Naive B cell (primary cell): Measurements from ENCODE around the gene SLC51A. TPM values are rescaled to one million over a fixed set of nuclear protein-coding genes. Genes with fewer than 3 reads are reported as not detected.
"Not testable (repeated sequence)": the region's sequence is repeated elsewhere in the genome, so short reads cannot be mapped to it uniquely, and the experiment has no call there.

Experiments
- ATAC-seq, 2 donors: fragments of 150-1000 bp; cut with Tn5 transposase; 2 replicates each; pipeline ENCODE4 v1.10.0; 2021; ENCODE audit warnings: low read depth in 2 of 2, mild to moderate bottlenecking in 2 of 2, moderate library complexity in 2 of 2
- DNase-seq: peaks from one replicate; pipeline ENCODE4 v3.0.0; 2022
- H3K27ac Mint-ChIP-seq, 6 donors: one replicate each; pipeline ENCODE4 v1.8.0; 2020 to 2022; ENCODE audit warnings: mild to moderate bottlenecking in 6 of 6, mixed read lengths in 6 of 6, moderate library complexity in 5 of 6, inconsistent platforms in 2 of 6
- H3K27me3 Mint-ChIP-seq, 3 donors: one replicate each; pipeline ENCODE4 v1.8.0; 2021 to 2022; ENCODE audit warnings: mixed read lengths in 3 of 3, mild to moderate bottlenecking in 1 of 3
- H3K36me3 Mint-ChIP-seq, 2 donors: one replicate each; pipeline ENCODE4 v1.8.0; 2020 to 2022; ENCODE audit warnings: mixed read lengths in 2 of 2, inconsistent platforms in 1 of 2, mild to moderate bottlenecking in 1 of 2
- H3K4me1 Mint-ChIP-seq, 3 donors: one replicate each; pipeline ENCODE4 v1.8.0; 2020 to 2022; ENCODE audit warnings: mixed read lengths in 3 of 3, inconsistent platforms in 1 of 3, mild to moderate bottlenecking in 1 of 3, moderate library complexity in 1 of 3
- H3K4me3 Mint-ChIP-seq, 8 donors: one replicate each; pipeline ENCODE4 v1.8.0; 2020 to 2022; ENCODE audit warnings: mild to moderate bottlenecking in 8 of 8, mixed read lengths in 8 of 8, moderate library complexity in 8 of 8, inconsistent platforms in 2 of 8
- H3K9me3 Mint-ChIP-seq, 7 donors: one replicate each; pipeline ENCODE4 v1.8.0; 2020 to 2022; ENCODE audit warnings: mixed read lengths in 7 of 7, mild to moderate bottlenecking in 5 of 7, inconsistent platforms in 2 of 7, moderate library complexity in 1 of 7
- polyA plus RNA-seq, 6 donors: library from polyadenylated mRNA; unstranded; fragments of 300-500 nt; fragmentation: Illumina TruSeq; gene quantifications; one replicate each; pipeline ENCODE4 v1.2.3, GENCODE V29; 2021; ENCODE audit warnings: low read depth in 6 of 6

SLC51A gene
- polyA plus RNA-seq, 6 donors from 2014 or later = 0.78 to 1.4 TPM; not detected in 4

GRCh38 chr3:196181127-196181546, 35.2 kb upstream of the SLC51A start:
- H3K9me3 Mint-ChIP-seq = no peaks in the 10 kb centered on the region
- H3K4me3 Mint-ChIP-seq = peak overlapping the region in 1 of 8 donors; percentile 40
- no peaks in the 10 kb centered on the region for H3K36me3 Mint-ChIP-seq
- H3K4me1 Mint-ChIP-seq = peaks cover 17 to 27% (median 19%) of the 10 kb centered on the region in 3 donors
- ATAC-seq (no peak), DNase-seq (no peak)
- H3K27ac Mint-ChIP-seq = no peak overlapping the region
- H3K27me3 Mint-ChIP-seq = no peaks in the 10 kb centered on the region

DNA sequence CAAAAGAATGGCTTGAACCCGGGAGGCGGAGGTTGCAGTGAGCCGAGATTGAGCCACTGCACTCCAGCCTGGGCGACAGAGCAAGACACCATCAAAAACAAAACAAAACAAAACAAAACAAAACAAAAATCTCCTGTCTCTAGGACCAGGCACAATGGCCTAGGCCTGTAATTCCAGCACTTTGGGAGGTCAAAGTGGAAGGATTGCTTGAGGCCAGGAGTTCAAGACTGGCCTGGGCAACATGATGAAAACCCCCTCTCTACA, 32.2 kb upstream of the SLC51A start:
- H3K27ac Mint-ChIP-seq = peak overlapping the region in 2 of 6 donors; percentile 47 to 49
- not testable (repeated sequence) for ATAC-seq, H3K4me3 Mint-ChIP-seq

DNA sequence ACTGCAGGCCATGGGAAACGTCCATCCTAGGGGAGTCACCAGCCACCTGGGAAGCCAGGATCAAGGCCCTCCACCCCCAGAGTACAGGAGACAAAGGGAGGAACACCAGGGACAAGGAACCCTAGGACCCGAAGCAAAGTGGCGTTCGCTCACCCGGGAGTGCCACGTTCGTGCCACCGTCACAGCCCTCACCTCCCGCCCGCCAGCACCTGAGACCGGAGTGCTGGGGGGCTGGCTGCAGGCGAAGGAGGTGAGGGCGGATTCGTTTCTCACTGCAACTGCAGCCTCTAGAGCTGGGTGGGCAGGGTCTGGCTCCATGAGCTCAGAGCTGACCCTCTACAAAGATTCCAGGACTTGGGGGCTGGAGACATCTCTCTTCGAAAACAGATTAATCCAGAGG, 31.5 kb upstream of the SLC51A start:
- no peaks in the 10 kb centered on the region for H3K36me3 Mint-ChIP-seq
- H3K9me3 Mint-ChIP-seq = no peaks in the 10 kb centered on the region
- H3K27ac Mint-ChIP-seq = peak overlapping the region in 1 of 6 donors; percentile 34
- no peak for ATAC-seq
- DNase-seq = no peak
- no peaks in the 10 kb centered on the region for H3K27me3 Mint-ChIP-seq
- peak overlapping the region in 1 of 8 donors; percentile 42 for H3K4me3 Mint-ChIP-seq
- H3K4me1 Mint-ChIP-seq = peaks cover 21 to 27% (median 22%) of the 10 kb centered on the region in 3 donors

More for the DNA sequence above, 32.2 kb upstream of the SLC51A start:
- DNase-seq, H3K27me3 Mint-ChIP-seq, H3K9me3 Mint-ChIP-seq, H3K36me3 Mint-ChIP-seq: not testable (repeated sequence)
- peaks cover 27 to 34% (median 30%) of the 10 kb centered on the region in 3 donors for H3K4me1 Mint-ChIP-seq

GRCh38 chr3:196186651-196187573, 29.4 kb upstream of the SLC51A start:
- Mint-ChIP-seq H3K27ac (peak overlapping the region; percentile 71 to 94 (median 85)), H3K27me3 (no peaks in the 10 kb centered on the region), H3K9me3 (no peaks in the 10 kb centered on the region), H3K36me3 (no peaks in the 10 kb centered on the region), H3K4me1 (peaks cover 22 to 33% (median 27%) of the 10 kb centered on the region in 3 donors), H3K4me3 (peak overlapping the region in 7 of 8 donors; percentile 61 to 87 (median 77))
- DNase-seq = peak; percentile 33
- peak; percentile 47 to 75 for ATAC-seq

DNA sequence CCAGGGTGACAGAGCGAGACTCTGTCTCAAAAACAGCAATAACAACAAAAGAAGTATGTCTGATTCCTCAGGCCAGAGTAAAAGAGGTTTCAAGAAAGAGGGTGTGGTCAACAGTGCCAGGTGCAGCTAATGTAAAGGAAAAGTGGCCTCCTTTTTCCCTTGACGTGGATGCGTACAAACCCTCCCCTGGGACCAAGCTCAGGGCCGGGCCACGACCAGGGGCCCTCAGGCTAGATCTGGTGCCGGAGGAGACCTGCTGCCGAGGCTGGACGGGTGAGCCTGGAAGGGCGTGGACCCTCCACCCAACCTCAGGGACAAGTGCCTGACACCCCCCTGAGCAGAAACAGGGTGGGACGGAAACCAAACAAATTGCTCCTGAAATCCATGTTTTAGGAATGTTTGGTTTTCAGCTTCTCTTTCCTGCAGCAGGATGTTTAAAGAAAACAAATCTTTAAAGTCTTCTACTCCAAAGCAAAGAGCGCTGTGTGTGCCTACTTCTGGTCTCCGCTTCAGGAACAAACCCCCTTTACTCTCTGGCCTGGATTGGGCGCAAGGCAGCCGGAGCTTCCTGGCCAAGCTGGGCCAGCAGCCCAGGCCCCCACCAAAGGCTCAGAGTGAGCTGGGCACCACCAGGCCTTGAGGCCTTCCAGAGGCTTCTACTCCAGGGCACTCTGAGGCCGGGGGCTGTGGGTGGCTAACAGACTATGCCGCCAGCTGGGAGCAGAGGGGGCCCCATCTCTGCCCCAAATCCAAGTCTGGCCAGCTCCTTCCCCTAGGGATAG, 26.6 kb upstream of the SLC51A start:
- DNase-seq (no peak), ATAC-seq (no peak)
- H3K4me3 Mint-ChIP-seq = peak overlapping the region in 1 of 8 donors; percentile 84
- H3K4me1 Mint-ChIP-seq = peaks cover 35 to 54% (median 41%) of the 10 kb centered on the region in 3 donors
- peak overlapping the region in 2 of 6 donors; percentile 38 to 98 for H3K27ac Mint-ChIP-seq
- H3K36me3 Mint-ChIP-seq = no peaks in the 10 kb centered on the region
- no peaks in the 10 kb centered on the region for H3K27me3 Mint-ChIP-seq
- H3K9me3 Mint-ChIP-seq = no peaks in the 10 kb centered on the region

DNA sequence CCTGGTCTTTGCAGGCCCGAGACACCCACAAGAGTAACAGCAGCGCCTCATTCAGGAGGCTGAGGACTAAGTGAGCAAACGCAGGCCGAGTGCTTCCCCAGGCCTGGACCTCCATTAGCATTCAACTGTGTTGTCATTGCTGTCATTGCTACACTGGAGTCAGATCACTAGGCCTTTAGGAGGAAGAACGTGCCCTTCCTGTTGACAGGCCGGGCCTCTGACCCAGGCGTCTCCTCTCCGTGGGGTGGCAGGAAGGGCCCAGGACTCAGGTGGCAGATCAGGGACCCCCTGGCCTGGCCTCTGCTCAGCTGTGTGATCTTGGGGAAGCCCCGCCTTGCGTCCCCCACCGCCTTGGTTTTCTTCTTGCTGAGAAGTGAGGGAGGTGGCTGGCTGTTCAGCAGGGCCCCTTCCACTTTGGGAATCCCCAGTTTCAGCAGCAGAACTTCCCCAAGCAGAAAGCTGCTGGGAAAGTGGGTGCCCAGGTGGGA, 24.3 kb upstream of the SLC51A start:
- peak; percentile 77 for DNase-seq
- Mint-ChIP-seq H3K4me1 (peaks cover 27 to 53% (median 31%) of the 10 kb centered on the region in 3 donors), H3K36me3 (no peaks in the 10 kb centered on the region), H3K27me3 (no peaks in the 10 kb centered on the region), H3K4me3 (peak overlapping the region in 7 of 8 donors; percentile 35 to 85 (median 71)), H3K27ac (peak overlapping the region; percentile 92 to 99 (median 98)), H3K9me3 (no peaks in the 10 kb centered on the region)
- peak; percentile 76 to 86 for ATAC-seq

- Mint-ChIP-seq H3K27ac (peak overlapping the region; percentile 92 to 99 (median 98)), H3K27me3 (no peaks in the 10 kb centered on the region), H3K36me3 (no peaks in the 10 kb centered on the region), H3K4me1 (peaks cover 26 to 51% (median 29%) of the 10 kb centered on the region in 3 donors), H3K4me3 (peak overlapping the region in 7 of 8 donors; percentile 47 to 85 (median 71)), H3K9me3 (no peaks in the 10 kb centered on the region)
- DNase-seq (no peak), ATAC-seq (peak; percentile 5 to 9)
These were observed 23.7 kb upstream of the SLC51A start for GRCh38 chr3:196192524-196193051.

GRCh38 chr3:196193133-196193735, 23.1 kb upstream of the SLC51A start:
- DNase-seq (no peak), ATAC-seq (no peak)
- Mint-ChIP-seq H3K4me1 (peaks cover 26 to 51% (median 29%) of the 10 kb centered on the region in 3 donors), H3K27ac (peak overlapping the region; percentile 92 to 99 (median 98)), H3K4me3 (peak overlapping the region in 4 of 8 donors; percentile 47 to 85 (median 77)), H3K36me3 (no peaks in the 10 kb centered on the region), H3K9me3 (no peaks in the 10 kb centered on the region), H3K27me3 (no peaks in the 10 kb centered on the region)

DNA sequence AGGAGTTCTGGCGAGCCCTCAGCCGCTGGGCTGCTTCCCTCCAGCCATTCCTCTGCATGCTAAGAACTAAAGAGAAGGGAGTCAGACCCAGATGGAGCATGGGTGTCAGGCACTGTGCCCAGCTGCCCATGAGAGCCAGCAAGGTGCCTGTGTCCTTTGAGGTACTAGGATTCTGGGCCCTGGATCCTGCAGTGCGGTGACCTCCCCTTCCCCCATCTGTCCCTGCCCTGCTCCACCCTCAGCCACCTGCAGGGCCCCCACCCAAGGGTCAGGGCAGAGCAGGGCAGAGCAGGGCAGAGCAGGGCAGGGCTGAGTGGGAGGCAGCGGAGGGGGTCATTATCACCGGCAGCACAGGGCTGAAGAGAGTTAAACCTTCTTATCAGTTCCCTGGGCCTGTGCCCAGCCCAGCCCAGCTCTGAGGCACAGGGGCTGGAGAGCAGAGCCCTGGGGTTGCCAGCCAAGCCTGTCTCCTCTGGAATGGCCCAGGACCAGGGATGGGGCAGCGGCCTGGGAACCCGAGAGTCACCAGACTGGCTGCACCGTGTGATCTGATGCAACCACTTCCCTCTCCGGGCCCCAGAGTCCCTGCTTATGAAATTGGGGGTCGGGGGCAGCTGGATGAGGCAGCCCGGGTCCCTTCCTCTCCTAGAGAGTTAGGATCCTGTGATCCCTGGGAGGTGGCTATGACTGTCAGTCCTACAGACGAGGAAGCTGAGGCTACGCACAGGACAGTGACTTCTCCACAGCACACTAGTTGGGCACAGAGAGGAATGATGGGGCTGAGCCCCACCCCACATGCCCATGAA, 22.4 kb upstream of the SLC51A start:
- DNase-seq (no peak), ATAC-seq (no peak)
- Mint-ChIP-seq H3K36me3 (no peaks in the 10 kb centered on the region), H3K4me1 (peaks cover 26 to 49% (median 29%) of the 10 kb centered on the region in 3 donors), H3K27ac (peak overlapping the region; percentile 51 to 99 (median 96)), H3K4me3 (peak overlapping the region in 1 of 8 donors; percentile 47), H3K27me3 (no peaks in the 10 kb centered on the region), H3K9me3 (no peaks in the 10 kb centered on the region)

- peak overlapping the region in 3 of 6 donors; percentile 14 to 98 (median 33) for H3K27ac Mint-ChIP-seq
- no peak for DNase-seq
- H3K4me1 Mint-ChIP-seq = peaks cover 22 to 46% (median 29%) of the 10 kb centered on the region in 3 donors
- no peak overlapping the region for H3K4me3 Mint-ChIP-seq
- no peak for ATAC-seq
- H3K9me3 Mint-ChIP-seq = no peaks in the 10 kb centered on the region
- no peaks in the 10 kb centered on the region for H3K27me3 Mint-ChIP-seq
- no peaks in the 10 kb centered on the region for H3K36me3 Mint-ChIP-seq
These were observed 21.8 kb upstream of the SLC51A start for GRCh38 chr3:196194542-196194915.

DNA sequence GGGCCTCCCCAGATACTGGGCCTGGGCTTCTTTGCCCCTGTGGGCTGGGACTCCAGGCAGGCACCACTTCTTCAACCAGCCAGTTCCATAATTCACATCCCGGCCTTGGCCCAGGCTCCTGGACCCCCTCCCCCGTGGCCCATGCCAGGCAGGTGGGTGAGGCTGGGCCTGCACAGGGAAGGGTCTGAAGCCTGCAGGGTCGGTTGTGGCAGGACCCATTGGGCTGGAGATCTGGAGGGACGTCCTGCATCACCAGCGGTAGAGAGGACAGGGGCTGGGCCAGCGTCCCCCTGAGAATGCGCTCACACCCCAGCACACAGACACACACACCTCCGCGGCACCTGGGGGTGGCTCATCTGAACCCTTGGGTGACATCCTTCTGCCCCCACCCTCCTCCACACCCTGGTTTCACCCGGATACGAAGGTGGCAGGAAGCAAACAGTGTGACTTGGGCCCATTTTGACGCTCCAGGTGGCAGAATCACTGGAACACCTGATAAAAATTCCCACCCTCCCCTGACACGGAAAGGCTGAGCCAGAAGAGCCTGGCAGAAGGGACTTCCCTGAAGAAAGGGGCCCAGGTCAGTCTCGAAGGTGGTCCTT, 20.6 kb upstream of the SLC51A start:
- Mint-ChIP-seq H3K27ac (peak overlapping the region in 2 of 6 donors; percentile 30 to 58), H3K27me3 (no peaks in the 10 kb centered on the region), H3K9me3 (no peaks in the 10 kb centered on the region), H3K36me3 (no peaks in the 10 kb centered on the region), H3K4me3 (peak overlapping the region in 1 of 8 donors; percentile 20), H3K4me1 (peaks cover 18 to 42% (median 25%) of the 10 kb centered on the region in 3 donors)
- DNase-seq (no peak), ATAC-seq (no peak)

- no peak for ATAC-seq
- no peak for DNase-seq
- H3K4me3 Mint-ChIP-seq = no peak overlapping the region
- H3K27ac Mint-ChIP-seq = no peak overlapping the region
- H3K9me3 Mint-ChIP-seq = no peaks in the 10 kb centered on the region
- H3K36me3 Mint-ChIP-seq = no peaks in the 10 kb centered on the region
- peaks cover 13 to 32% (median 16%) of the 10 kb centered on the region in 3 donors for H3K4me1 Mint-ChIP-seq
- no peaks in the 10 kb centered on the region for H3K27me3 Mint-ChIP-seq
These were observed 18.8 kb upstream of the SLC51A start for GRCh38 chr3:196197524-196197923.
